Stimulated activated CD4-positive, alpha-beta T cell treated with anti-CD3 and anti-CD28 coated beads, Interleukin-12 subunit alpha, Interleukin-12 subunit beta, amount 100 ng/mL, for 24 hours (primary cell): ENCODE data around the gene GPRC6A.
"Not testable (repeated sequence)": the region's sequence is repeated elsewhere in the genome, so short reads cannot be mapped to it uniquely, and the experiment has no call there.

Source experiments
- DNase-seq, 2 experiments: peaks; one replicate each; pipeline ENCODE4 v3.0.0-alpha.2; 2020; ENCODE audit warnings: low read depth in 2 of 2

The GPRC6A gene, protein sequence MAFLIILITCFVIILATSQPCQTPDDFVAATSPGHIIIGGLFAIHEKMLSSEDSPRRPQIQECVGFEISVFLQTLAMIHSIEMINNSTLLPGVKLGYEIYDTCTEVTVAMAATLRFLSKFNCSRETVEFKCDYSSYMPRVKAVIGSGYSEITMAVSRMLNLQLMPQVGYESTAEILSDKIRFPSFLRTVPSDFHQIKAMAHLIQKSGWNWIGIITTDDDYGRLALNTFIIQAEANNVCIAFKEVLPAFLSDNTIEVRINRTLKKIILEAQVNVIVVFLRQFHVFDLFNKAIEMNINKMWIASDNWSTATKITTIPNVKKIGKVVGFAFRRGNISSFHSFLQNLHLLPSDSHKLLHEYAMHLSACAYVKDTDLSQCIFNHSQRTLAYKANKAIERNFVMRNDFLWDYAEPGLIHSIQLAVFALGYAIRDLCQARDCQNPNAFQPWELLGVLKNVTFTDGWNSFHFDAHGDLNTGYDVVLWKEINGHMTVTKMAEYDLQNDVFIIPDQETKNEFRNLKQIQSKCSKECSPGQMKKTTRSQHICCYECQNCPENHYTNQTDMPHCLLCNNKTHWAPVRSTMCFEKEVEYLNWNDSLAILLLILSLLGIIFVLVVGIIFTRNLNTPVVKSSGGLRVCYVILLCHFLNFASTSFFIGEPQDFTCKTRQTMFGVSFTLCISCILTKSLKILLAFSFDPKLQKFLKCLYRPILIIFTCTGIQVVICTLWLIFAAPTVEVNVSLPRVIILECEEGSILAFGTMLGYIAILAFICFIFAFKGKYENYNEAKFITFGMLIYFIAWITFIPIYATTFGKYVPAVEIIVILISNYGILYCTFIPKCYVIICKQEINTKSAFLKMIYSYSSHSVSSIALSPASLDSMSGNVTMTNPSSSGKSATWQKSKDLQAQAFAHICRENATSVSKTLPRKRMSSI

GRCh38 chr6:116828983-116829382 is at the start of gene GPRC6A:
Gene GPRC6A (minus strand): TSS chr6:116829083. CDS start chr6:116829013, 70 bp downstream.
- DNase-seq: no peak

DNA sequence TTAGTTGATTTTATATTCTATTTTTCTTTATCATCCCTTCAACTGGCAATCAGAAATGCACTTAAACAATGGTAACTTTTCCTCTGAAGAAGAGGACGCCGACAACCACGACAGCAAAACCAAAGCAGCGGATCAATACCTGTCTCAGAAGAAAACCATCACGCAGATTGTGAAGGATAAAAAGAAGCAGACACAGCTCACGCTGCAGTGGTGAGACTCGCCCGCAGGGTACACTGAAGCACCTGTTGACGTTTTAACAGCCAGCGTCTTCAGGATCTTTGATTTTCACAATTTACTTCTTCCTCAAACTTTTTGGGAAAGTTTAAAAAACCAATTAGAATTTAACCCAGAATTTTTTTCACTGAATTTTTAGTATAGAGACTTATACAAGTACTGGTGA is 48.9 kb upstream of the GPRC6A start:
- no peak for DNase-seq

- no peak for DNase-seq
Observed at GRCh38 chr6:116876635-116877611, 48.0 kb upstream of the GPRC6A start, which contains the start of gene RFX6. Gene RFX6 (plus strand): TSS chr6:116877242. CDS start chr6:116877276, 34 bp downstream.

DNA sequence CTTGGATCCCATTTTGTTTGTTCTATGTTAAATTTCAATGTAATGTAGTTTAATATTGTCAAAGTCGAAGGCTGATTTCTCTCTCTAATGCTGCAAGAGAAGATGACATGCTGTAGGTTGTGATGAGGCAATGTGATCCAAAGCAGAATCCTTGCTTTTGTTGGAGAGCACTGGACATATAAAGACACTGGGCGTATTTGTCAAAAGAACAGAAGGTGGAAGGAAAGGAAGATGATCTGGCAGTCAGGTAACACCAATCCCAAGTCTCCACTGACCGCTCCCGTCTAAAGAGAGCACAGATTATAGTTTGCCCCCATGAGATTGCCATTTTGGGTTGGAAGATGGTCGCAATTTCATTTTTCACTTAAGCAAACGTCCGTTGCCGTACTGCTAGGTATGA is 47.2 kb upstream of the GPRC6A start:
- DNase-seq: no peak

DNA sequence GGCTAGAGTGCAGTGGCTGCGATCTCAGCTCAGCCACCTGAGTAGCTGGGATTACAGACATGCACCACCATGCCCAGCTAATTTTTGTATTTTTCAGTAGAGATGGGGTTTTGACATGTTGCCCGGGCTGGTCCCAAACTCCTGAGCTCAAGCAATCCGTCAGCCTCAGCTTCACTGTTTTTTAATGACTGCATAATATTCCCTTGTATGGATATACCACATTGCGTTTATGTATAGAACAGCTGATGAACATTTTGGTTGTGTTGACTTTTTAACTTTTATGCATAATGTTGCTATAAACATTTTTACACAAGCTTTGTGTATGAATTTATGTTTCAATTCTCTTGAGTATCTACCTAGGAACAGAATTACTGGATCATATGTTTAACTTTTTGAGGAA is 43.9 kb upstream of the GPRC6A start:
- DNase-seq: no peak

- no peak for DNase-seq
Observed at GRCh38 chr6:116866281-116866871, 37.5 kb upstream of the GPRC6A start.

DNA sequence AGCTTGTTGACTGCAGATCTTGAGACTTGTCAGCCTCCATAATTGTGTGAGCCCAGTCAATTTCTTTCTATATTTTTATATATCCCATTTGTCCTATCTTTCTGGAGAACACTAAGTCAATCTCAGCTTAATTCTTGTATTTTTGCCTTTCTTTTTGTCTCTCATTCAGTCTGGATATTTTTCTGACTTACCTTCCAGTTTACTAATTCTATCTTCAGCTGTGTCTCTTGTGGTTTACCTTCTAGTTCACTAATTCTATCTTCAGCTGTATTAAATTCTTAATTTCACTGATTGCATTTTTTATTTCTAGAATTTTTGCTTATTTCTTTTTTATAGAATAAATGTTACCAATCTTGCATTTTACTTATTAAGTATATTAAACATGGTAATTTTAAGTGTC is 30.4 kb upstream of the GPRC6A start:
- DNase-seq: no peak

GRCh38 chr6:116858060-116858459 is 29.2 kb upstream of the GPRC6A start:
- no peak for DNase-seq

DNA sequence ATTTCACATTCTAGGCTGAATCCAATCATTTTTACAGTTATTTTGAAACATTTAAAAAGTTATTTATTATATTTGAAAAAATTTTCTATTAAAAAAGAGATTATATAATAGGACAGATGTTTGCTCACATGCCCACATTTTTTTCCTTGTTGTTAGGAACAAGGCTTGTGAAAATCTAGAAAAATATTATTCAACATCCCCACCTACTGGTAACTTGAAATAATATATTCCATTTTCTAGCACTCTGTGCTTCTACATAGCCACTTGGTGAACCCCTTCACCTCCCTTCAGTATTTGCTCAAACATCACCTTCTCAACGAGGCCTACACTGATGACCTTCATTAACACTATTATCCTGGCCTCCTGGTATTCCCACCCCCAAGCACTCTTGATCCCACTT is 18.3 kb upstream of the GPRC6A start:
- DNase-seq: no peak

GRCh38 chr6:116842459-116842858 is 13.6 kb upstream of the GPRC6A start:
- no peak for DNase-seq

DNA sequence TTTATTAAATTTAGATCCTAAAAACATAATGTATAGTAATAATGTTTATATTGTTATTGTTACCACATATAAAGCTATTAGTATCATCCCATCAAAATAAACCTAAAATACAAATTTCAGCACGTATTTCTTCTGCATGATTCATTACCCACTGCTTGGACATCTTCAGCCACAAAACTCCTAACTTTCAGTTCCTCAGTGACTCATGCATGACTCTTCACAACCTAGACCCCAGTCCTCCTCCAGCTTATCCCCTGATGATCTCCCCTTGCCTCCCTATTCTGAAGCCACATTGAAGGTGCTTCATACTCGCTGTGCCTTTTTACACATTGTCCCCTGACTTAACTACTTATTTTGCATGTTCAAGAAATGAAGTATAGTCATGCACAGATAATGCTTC is 11.2 kb upstream of the GPRC6A start:
- no peak for DNase-seq

- no peak for DNase-seq
Observed at GRCh38 chr6:116836606-116837342, 7.9 kb upstream of the GPRC6A start.

DNA sequence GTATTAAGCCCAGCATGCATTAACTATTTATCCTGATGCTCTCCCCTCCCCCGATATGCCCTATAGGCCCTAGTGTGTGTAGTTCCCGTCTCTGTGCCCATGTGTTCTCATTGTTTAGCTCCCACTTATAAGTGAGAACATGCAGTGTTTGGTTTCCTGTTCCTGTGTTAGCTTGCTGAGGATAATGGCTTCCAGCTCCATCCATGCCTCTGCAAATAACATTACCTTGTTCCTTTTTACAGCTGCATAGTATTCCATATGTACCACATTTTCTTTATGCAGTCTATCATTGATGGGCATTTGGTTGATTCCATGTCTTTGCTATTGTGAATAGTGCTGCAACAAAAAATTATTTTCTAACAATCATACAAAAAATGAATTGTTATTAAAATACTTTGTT is 5.6 kb upstream of the GPRC6A start:
- DNase-seq: not testable (repeated sequence)

DNA sequence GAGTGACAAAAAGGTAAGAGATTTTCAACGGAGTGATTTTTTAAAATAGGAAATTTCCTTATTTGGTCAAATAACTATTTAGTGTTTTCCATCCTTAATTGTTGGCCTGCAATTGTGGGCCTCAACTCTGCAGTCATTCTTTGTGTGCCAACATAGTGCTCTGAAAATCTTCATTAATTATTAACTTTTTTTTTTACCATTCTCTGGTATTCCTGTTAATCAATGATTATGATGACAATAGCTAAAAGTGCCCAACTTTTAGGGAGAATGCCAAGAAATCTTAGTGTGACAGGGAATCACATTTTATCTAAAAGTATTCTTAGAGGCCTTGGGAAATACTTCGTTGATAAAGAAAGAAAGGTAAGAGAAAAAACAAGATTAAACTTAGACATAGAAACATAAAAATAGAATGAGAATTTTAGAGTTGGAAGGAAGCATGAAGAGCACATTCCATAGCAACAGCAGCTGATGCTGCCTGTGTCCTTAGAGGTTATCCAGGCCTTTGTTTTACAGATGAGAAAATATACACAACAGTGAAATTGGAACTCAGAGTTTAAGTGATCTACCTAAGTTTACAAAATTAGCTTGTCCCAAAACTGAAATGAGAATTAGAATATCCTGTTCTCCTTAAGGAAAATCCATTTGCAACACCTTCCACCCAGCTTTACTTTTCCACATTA is 1.2 kb downstream of the GPRC6A start:
- DNase-seq: no peak

- DNase-seq: not testable (repeated sequence)
Observed at GRCh38 chr6:116816336-116816735, 12.5 kb downstream of the GPRC6A start.

GRCh38 chr6:116812051-116812650 is 16.7 kb downstream of the GPRC6A start:
- no peak for DNase-seq

DNA sequence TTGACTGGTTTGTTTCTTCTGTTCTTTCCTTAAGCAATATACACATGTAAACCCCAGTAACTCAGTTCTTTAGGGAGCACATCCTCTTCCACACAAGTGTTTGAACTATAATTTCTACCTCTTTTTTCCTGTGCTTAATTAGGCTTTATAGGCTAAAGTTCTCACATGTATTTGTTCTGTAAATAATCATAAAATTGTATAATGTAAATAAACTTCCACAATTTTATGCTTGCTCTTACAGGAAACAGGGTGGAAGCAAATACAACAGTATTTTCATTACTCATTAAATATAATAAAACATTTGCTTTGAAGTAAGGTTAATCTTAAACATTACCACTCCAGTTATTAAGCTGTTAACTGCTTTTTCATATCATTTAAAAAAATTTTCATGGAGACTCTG is 26.9 kb downstream of the GPRC6A start:
- DNase-seq: no peak

- no peak for DNase-seq
Observed at GRCh38 chr6:116799945-116800344, 28.9 kb downstream of the GPRC6A start.

DNA sequence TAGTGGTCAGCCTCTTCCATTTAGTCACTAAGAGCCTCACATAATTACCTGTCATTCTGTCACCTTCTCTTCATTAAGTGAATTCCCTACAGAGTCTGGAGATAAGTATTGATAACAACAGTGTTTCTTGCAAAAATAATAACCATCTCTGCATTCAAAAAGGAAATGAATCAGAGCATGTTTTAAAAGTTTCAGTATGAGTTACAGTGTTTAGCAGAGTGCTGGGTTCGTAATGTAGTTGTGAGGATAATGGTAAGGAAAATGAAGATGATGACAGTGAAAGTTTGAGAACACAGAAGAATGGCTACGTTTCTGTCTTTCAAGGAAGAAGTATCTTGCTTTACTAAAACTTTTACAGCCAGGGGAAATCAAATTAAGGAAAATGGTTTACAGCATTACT is 31.3 kb downstream of the GPRC6A start:
- no peak for DNase-seq
